OCI-LY3 (cell line): Measurements from ENCODE around the gene SHISA6.
"Not testable (repeated sequence)": the region's sequence is repeated elsewhere in the genome, so short reads cannot be mapped to it uniquely, and the experiment has no call there.

Source experiments
- EZH2phosphoT487 ChIP-seq: fragments of 200-600 bp; shearing (Covaris generic); IDR thresholded peaks from 2 replicates; pipeline ENCODE4 v1.6.1; 2018; ENCODE audit warnings: antibody characterized with exemption, mixed run types, low read depth
- TF ChIP-seq, protein P1 (sequence below): fragments of 200-600, 300-600 bp; sonication (generic); IDR thresholded peaks from 2 replicates; pipeline ENCODE4 v1.5.1; 2014; ENCODE audit warnings: antibody characterized with exemption, low read length, low read depth

DNA sequence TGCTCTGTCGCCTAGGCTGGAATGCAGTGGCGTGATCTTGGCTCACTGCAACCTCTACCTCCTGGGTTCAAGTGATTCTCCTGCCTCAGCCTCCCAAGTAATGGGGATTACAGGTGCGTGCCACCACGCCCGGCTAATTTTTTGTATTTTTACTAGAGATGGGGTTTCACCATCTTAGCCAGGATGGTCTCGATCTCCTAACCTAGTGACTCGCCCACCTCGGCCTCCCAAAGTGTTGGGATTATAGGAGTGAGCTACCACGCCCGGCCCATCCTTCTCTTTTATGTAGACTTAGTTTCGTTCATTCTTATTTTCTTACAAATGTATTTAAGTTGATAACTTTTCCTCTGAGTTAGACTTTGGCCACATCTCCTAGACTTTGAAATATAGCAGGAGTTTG is 75.4 kb downstream of the SHISA6 start:
- TF ChIP-seq, protein P1, sequence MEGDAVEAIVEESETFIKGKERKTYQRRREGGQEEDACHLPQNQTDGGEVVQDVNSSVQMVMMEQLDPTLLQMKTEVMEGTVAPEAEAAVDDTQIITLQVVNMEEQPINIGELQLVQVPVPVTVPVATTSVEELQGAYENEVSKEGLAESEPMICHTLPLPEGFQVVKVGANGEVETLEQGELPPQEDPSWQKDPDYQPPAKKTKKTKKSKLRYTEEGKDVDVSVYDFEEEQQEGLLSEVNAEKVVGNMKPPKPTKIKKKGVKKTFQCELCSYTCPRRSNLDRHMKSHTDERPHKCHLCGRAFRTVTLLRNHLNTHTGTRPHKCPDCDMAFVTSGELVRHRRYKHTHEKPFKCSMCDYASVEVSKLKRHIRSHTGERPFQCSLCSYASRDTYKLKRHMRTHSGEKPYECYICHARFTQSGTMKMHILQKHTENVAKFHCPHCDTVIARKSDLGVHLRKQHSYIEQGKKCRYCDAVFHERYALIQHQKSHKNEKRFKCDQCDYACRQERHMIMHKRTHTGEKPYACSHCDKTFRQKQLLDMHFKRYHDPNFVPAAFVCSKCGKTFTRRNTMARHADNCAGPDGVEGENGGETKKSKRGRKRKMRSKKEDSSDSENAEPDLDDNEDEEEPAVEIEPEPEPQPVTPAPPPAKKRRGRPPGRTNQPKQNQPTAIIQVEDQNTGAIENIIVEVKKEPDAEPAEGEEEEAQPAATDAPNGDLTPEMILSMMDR = not testable (repeated sequence)
- not testable (repeated sequence) for TF ChIP-seq EZH2phosphoT487
